ENCODE data around the gene FNDC3A.

Gene FNDC3A

GRCh38 chr13:49086722-49087121 lies 111.0 kb downstream of the FNDC3A start:
- H3K36me3 ChIP-seq (ENCODE audit: insufficient read depth, insufficient read length, low read length), result no peaks in the 10 kb centered on the region
- no peaks in the 10 kb centered on the region for H3K9me3 ChIP-seq (ENCODE audit: insufficient read depth, low read length)
- TF ChIP-seq YY1 (IDR thresholded peaks at IDR 0.05; ENCODE audit: insufficient read depth, insufficient read length) (no peak), ZNF274 (IDR thresholded peaks at IDR 0.05; ENCODE audit: low read depth, low read length) (no peak), SUZ12 (IDR thresholded peaks at IDR 0.05; ENCODE audit: extremely low read depth, insufficient read depth, insufficient read length) (no peak)
- H3K9ac ChIP-seq (ENCODE audit: insufficient read length, low read depth), result no peak overlapping the region
- H3K4me1 ChIP-seq (ENCODE audit: insufficient read depth, insufficient read length), result no peaks in the 10 kb centered on the region
- DNase-seq (ENCODE audit: low read depth, low spot score), result no peak
- H3K4me3 ChIP-seq (ENCODE audit: insufficient read length, low read depth), result no peak overlapping the region
- no peaks in the 10 kb centered on the region for H3K27me3 ChIP-seq (ENCODE audit: insufficient read depth, insufficient read length)

- H3K4me3 ChIP-seq (ENCODE audit: insufficient read length, low read depth), result no peak overlapping the region
- no peak for TF ChIP-seq YY1 (IDR thresholded peaks at IDR 0.05; ENCODE audit: insufficient read depth, insufficient read length)
- TF ChIP-seq SUZ12 (IDR thresholded peaks at IDR 0.05; ENCODE audit: extremely low read depth, insufficient read depth, insufficient read length), result no peak
- TF ChIP-seq ZNF274 (IDR thresholded peaks at IDR 0.05; ENCODE audit: low read depth, low read length), result no peak
- H3K9me3 ChIP-seq (ENCODE audit: insufficient read depth, low read length), result no peaks in the 10 kb centered on the region
- no peaks in the 10 kb centered on the region for H3K4me1 ChIP-seq (ENCODE audit: insufficient read depth, insufficient read length)
- no peaks in the 10 kb centered on the region for H3K36me3 ChIP-seq (ENCODE audit: insufficient read depth, insufficient read length, low read length)
- DNase-seq (ENCODE audit: low read depth, low spot score), result no peak
- no peaks in the 10 kb centered on the region for H3K27me3 ChIP-seq (ENCODE audit: insufficient read depth, insufficient read length)
- no peak overlapping the region for H3K9ac ChIP-seq (ENCODE audit: insufficient read length, low read depth)
These were observed 117.7 kb downstream of the FNDC3A start for GRCh38 chr13:49093376-49093775.

- no peaks in the 10 kb centered on the region for H3K36me3 ChIP-seq (ENCODE audit: insufficient read depth, insufficient read length, low read length)
- no peak overlapping the region for H3K9ac ChIP-seq (ENCODE audit: insufficient read length, low read depth)
- H3K9me3 ChIP-seq (ENCODE audit: insufficient read depth, low read length), result no peaks in the 10 kb centered on the region
- H3K4me1 ChIP-seq (ENCODE audit: insufficient read depth, insufficient read length), result no peaks in the 10 kb centered on the region
- no peaks in the 10 kb centered on the region for H3K27me3 ChIP-seq (ENCODE audit: insufficient read depth, insufficient read length)
- no peak for TF ChIP-seq SUZ12 (IDR thresholded peaks at IDR 0.05; ENCODE audit: extremely low read depth, insufficient read depth, insufficient read length)
- no peak for TF ChIP-seq YY1 (IDR thresholded peaks at IDR 0.05; ENCODE audit: insufficient read depth, insufficient read length)
- TF ChIP-seq ZNF274 (IDR thresholded peaks at IDR 0.05; ENCODE audit: low read depth, low read length), result no peak
- no peak overlapping the region for H3K4me3 ChIP-seq (ENCODE audit: insufficient read length, low read depth)
- DNase-seq (ENCODE audit: low read depth, low spot score), result no peak
These were observed 121.7 kb downstream of the FNDC3A start for GRCh38 chr13:49097374-49097773.

GRCh38 chr13:49098198-49098597 lies 122.5 kb downstream of the FNDC3A start:
- H3K27me3 ChIP-seq (ENCODE audit: insufficient read depth, insufficient read length), result no peaks in the 10 kb centered on the region
- no peak for DNase-seq (ENCODE audit: low read depth, low spot score)
- TF ChIP-seq ZNF274 (IDR thresholded peaks at IDR 0.05; ENCODE audit: low read depth, low read length), result no peak
- TF ChIP-seq YY1 (IDR thresholded peaks at IDR 0.05; ENCODE audit: insufficient read depth, insufficient read length), result no peak
- TF ChIP-seq SUZ12 (IDR thresholded peaks at IDR 0.05; ENCODE audit: extremely low read depth, insufficient read depth, insufficient read length), result no peak
- H3K36me3 ChIP-seq (ENCODE audit: insufficient read depth, insufficient read length, low read length), result no peaks in the 10 kb centered on the region
- no peaks in the 10 kb centered on the region for H3K4me1 ChIP-seq (ENCODE audit: insufficient read depth, insufficient read length)
- H3K4me3 ChIP-seq (ENCODE audit: insufficient read length, low read depth), result no peak overlapping the region
- H3K9ac ChIP-seq (ENCODE audit: insufficient read length, low read depth), result no peak overlapping the region
- no peaks in the 10 kb centered on the region for H3K9me3 ChIP-seq (ENCODE audit: insufficient read depth, low read length)

GRCh38 chr13:49098771-49099512 lies 123.2 kb downstream of the FNDC3A start:
- Histone ChIP-seq H3K4me1 (ENCODE audit: insufficient read depth, insufficient read length) (no peaks in the 10 kb centered on the region), H3K9me3 (ENCODE audit: insufficient read depth, low read length) (no peaks in the 10 kb centered on the region), H3K27me3 (ENCODE audit: insufficient read depth, insufficient read length) (no peaks in the 10 kb centered on the region), H3K36me3 (ENCODE audit: insufficient read depth, insufficient read length, low read length) (no peaks in the 10 kb centered on the region), H3K4me3 (ENCODE audit: insufficient read length, low read depth) (no peak overlapping the region), H3K9ac (ENCODE audit: insufficient read length, low read depth) (no peak overlapping the region)
- no peak for DNase-seq (ENCODE audit: low read depth, low spot score)
- no peak for TF ChIP-seq ZNF274 (IDR thresholded peaks at IDR 0.05; ENCODE audit: low read depth, low read length)
- TF ChIP-seq SUZ12 (IDR thresholded peaks at IDR 0.05; ENCODE audit: extremely low read depth, insufficient read depth, insufficient read length), result no peak
- TF ChIP-seq YY1 (IDR thresholded peaks at IDR 0.05; ENCODE audit: insufficient read depth, insufficient read length), result no peak

GRCh38 chr13:49099513-49099877 lies 123.8 kb downstream of the FNDC3A start:
- no peaks in the 10 kb centered on the region for H3K4me1 ChIP-seq (ENCODE audit: insufficient read depth, insufficient read length)
- no peak for DNase-seq (ENCODE audit: low read depth, low spot score)
- TF ChIP-seq ZNF274 (IDR thresholded peaks at IDR 0.05; ENCODE audit: low read depth, low read length) (no peak), YY1 (IDR thresholded peaks at IDR 0.05; ENCODE audit: insufficient read depth, insufficient read length) (no peak), SUZ12 (IDR thresholded peaks at IDR 0.05; ENCODE audit: extremely low read depth, insufficient read depth, insufficient read length) (no peak)
- no peak overlapping the region for H3K9ac ChIP-seq (ENCODE audit: insufficient read length, low read depth)
- no peak overlapping the region for H3K4me3 ChIP-seq (ENCODE audit: insufficient read length, low read depth)
- H3K27me3 ChIP-seq (ENCODE audit: insufficient read depth, insufficient read length), result no peaks in the 10 kb centered on the region
- no peaks in the 10 kb centered on the region for H3K36me3 ChIP-seq (ENCODE audit: insufficient read depth, insufficient read length, low read length)
- H3K9me3 ChIP-seq (ENCODE audit: insufficient read depth, low read length), result no peaks in the 10 kb centered on the region

GRCh38 chr13:49100637-49101570 lies 125.2 kb downstream of the FNDC3A start:
- DNase-seq (ENCODE audit: low read depth, low spot score), result no peak
- no peak for TF ChIP-seq SUZ12 (IDR thresholded peaks at IDR 0.05; ENCODE audit: extremely low read depth, insufficient read depth, insufficient read length)
- TF ChIP-seq ZNF274 (IDR thresholded peaks at IDR 0.05; ENCODE audit: low read depth, low read length), result no peak
- TF ChIP-seq YY1 (IDR thresholded peaks at IDR 0.05; ENCODE audit: insufficient read depth, insufficient read length), result no peak
- H3K4me3 ChIP-seq (ENCODE audit: insufficient read length, low read depth), result no peak overlapping the region
- H3K27me3 ChIP-seq (ENCODE audit: insufficient read depth, insufficient read length), result no peaks in the 10 kb centered on the region
- no peaks in the 10 kb centered on the region for H3K4me1 ChIP-seq (ENCODE audit: insufficient read depth, insufficient read length)
- no peaks in the 10 kb centered on the region for H3K9me3 ChIP-seq (ENCODE audit: insufficient read depth, low read length)
- no peaks in the 10 kb centered on the region for H3K36me3 ChIP-seq (ENCODE audit: insufficient read depth, insufficient read length, low read length)
- H3K9ac ChIP-seq (ENCODE audit: insufficient read length, low read depth), result no peak overlapping the region

All from NT2/D1 (cell line).